Keratinocyte (primary cell): ENCODE results near the gene CDH1. TPM values are rescaled to one million over a fixed set of nuclear protein-coding genes. Genes with fewer than 3 reads are reported as not detected.

ENCODE experiments used
- DNase-seq: peaks from one replicate; pipeline ENCODE4 v3.0.0-alpha.2; 2011; ENCODE audit warnings: low read depth, missing footprints, low spot score
- FAIRE-seq: peaks from 2 replicates; lab custom pipeline; 2011; peaks lifted over from hg19 to GRCh38; lab: Jason Lieb, UNC
- H2AFZ ChIP-seq: 2 replicates; pipeline ENCODE4 v1.6.0; 2012; ENCODE audit warnings: low read length, control low read depth, inconsistent platforms; ENCODE audit not compliant: control insufficient read depth
- H3K27ac ChIP-seq: 2 replicates; pipeline ENCODE4 v1.5.1; 2011; ENCODE audit warnings: low read length; ENCODE audit not compliant: control insufficient read depth, insufficient read depth
- H3K27me3 ChIP-seq: 3 replicates; pipeline ENCODE4 v1.6.0; 2011; ENCODE audit warnings: low read length; ENCODE audit not compliant: control insufficient read depth, insufficient read depth; ENCODE audit errors: extremely low read depth
- H3K36me3 ChIP-seq, 2 experiments: 2 replicates in 1 of 2; 3 replicates in 1 of 2; pipeline ENCODE4 v1.5.1; 2011; ENCODE audit warnings: low read length in 2 of 2, mild to moderate bottlenecking in 1 of 2; ENCODE audit not compliant: control insufficient read depth in 2 of 2, insufficient read depth in 2 of 2; ENCODE audit errors: extremely low read depth in 1 of 2
- H3K4me1 ChIP-seq: 3 replicates; pipeline ENCODE4 v1.5.1; 2011; ENCODE audit warnings: low read length; ENCODE audit not compliant: control insufficient read depth, insufficient read depth; ENCODE audit errors: extremely low read depth
- H3K4me2 ChIP-seq: 3 replicates; pipeline ENCODE4 v1.6.0; 2011; ENCODE audit warnings: low read depth, low read length; ENCODE audit not compliant: control insufficient read depth, insufficient read depth; ENCODE audit errors: extremely low read depth
- H3K4me3 ChIP-seq, 3 experiments: fragments of 200-600 bp in 1 of 3; sonication (generic) in 1 of 3; 2 replicates in 2 of 3; 3 replicates in 1 of 3; pipeline ENCODE4 v1.5.1; 2011 to 2016; ENCODE audit warnings: low read length in 3 of 3, mild to moderate bottlenecking in 3 of 3, control low read depth in 2 of 3, inconsistent platforms in 1 of 3, low read depth in 1 of 3, mixed read lengths in 1 of 3, mixed run types in 1 of 3, moderate library complexity in 1 of 3; ENCODE audit not compliant: control insufficient read depth in 2 of 3, insufficient read depth in 2 of 3; ENCODE audit errors: extremely low read depth in 1 of 3
- H3K79me2 ChIP-seq: 2 replicates; pipeline ENCODE4 v1.6.0; 2012; ENCODE audit warnings: low read length; ENCODE audit not compliant: control insufficient read depth, insufficient read depth
- H3K9ac ChIP-seq: 3 replicates; pipeline ENCODE4 v1.6.0; 2011; ENCODE audit warnings: low read length; ENCODE audit not compliant: control insufficient read depth, insufficient read depth; ENCODE audit errors: extremely low read depth
- H3K9me1 ChIP-seq: 3 replicates; pipeline ENCODE4 v1.6.0; 2011; ENCODE audit warnings: low read length; ENCODE audit not compliant: control insufficient read depth, insufficient read depth; ENCODE audit errors: extremely low read depth
- H3K9me3 ChIP-seq: 2 replicates; pipeline ENCODE4 v1.5.1; 2012; ENCODE audit warnings: low read depth, low read length; ENCODE audit not compliant: control insufficient read depth
- H4K20me1 ChIP-seq: 3 replicates; pipeline ENCODE4 v1.6.0; 2011; ENCODE audit warnings: low read length; ENCODE audit not compliant: control insufficient read depth, insufficient read depth; ENCODE audit errors: extremely low read depth
- EZH2 ChIP-seq: IDR thresholded peaks from one replicate; pipeline ENCODE4 v1.6.1; 2012; ENCODE audit warnings: inconsistent platforms, mild to moderate bottlenecking, low read length, moderate library complexity
- dilution Hi-C: fragments of 300-500 bp; cut with MboI; formaldehyde crosslinking; loops from one replicate; pipeline ENCODE4 v1.7.0; 2020; ENCODE audit warnings: low sequenced_read_pairs; ENCODE audit not compliant: extremely low pct_ligation_motif_present
- polyA plus RNA-seq, 5 experiments: library from polyadenylated mRNA; depleted of rRNA in 3 of 5; stranded (reverse) in 3 of 5; stranded (forward) in 1 of 5; unstranded in 1 of 5; fragments of >200 nt; gene quantifications; 1 replicate in 1 of 5; 2 replicates in 3 of 5; 3 replicates in 1 of 5; pipeline versions ENCODE4 v1.2.1 to v1.2.3, GENCODE V29; 2011 to 2012; ENCODE audit warnings: missing spikeins in 2 of 5, low read depth in 1 of 5, low replicate concordance in 1 of 5
- TF ChIP-seq, protein P1 (sequence below), 3 experiments: IDR thresholded peaks in 1 of 3; conservative IDR thresholded peaks in 1 of 3; optimal IDR thresholded peaks in 1 of 3; 2 replicates in 2 of 3; 3 replicates in 1 of 3; pipeline versions ENCODE3 to v1.5.1; 2011; ENCODE audit warnings: low read length in 3 of 3, mild to moderate bottlenecking in 3 of 3, moderate library complexity in 2 of 3, control low read depth in 1 of 3, inconsistent platforms in 1 of 3; ENCODE audit not compliant: insufficient read depth in 2 of 3; ENCODE audit errors: extremely low read depth in 1 of 3

Gene CDH1
- polyA plus RNA-seq, 1 donor (not counting 4 experiments of a cell fraction or from before 2014, with no cell fraction given), result 247 TPM

DNA sequence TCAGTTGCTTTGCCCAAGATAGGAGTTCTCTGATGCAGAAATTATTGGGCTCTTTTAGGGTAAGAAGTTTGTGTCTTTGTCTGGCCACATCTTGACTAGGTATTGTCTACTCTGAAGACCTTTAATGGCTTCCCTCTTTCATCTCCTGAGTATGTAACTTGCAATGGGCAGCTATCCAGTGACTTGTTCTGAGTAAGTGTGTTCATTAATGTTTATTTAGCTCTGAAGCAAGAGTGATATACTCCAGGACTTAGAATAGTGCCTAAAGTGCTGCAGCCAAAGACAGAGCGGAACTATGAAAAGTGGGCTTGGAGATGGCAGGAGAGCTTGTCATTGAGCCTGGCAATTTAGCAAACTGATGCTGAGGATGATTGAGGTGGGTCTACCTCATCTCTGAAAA lies 97.5 kb downstream of the CDH1 start:
- DNase-seq (no peak), FAIRE-seq (no peak)
- Histone ChIP-seq H3K9me1 (no peaks in the 10 kb centered on the region), H3K4me1 (no peaks in the 10 kb centered on the region), H4K20me1 (no peaks in the 10 kb centered on the region), H3K4me3 (no peak overlapping the region), H3K27ac (no peak overlapping the region), H3K9ac (no peak overlapping the region), H3K9me3 (no peaks in the 10 kb centered on the region), H2AFZ (no peak overlapping the region), H3K79me2 (no peaks in the 10 kb centered on the region), H3K36me3 (peaks cover 29 to 32% of the 10 kb centered on the region in 2 experiments), H3K27me3 (no peaks in the 10 kb centered on the region), H3K4me2 (no peak overlapping the region)
- dilution Hi-C loops, result no loop called here
- no peak for TF ChIP-seq EZH2
- TF ChIP-seq, protein P1, sequence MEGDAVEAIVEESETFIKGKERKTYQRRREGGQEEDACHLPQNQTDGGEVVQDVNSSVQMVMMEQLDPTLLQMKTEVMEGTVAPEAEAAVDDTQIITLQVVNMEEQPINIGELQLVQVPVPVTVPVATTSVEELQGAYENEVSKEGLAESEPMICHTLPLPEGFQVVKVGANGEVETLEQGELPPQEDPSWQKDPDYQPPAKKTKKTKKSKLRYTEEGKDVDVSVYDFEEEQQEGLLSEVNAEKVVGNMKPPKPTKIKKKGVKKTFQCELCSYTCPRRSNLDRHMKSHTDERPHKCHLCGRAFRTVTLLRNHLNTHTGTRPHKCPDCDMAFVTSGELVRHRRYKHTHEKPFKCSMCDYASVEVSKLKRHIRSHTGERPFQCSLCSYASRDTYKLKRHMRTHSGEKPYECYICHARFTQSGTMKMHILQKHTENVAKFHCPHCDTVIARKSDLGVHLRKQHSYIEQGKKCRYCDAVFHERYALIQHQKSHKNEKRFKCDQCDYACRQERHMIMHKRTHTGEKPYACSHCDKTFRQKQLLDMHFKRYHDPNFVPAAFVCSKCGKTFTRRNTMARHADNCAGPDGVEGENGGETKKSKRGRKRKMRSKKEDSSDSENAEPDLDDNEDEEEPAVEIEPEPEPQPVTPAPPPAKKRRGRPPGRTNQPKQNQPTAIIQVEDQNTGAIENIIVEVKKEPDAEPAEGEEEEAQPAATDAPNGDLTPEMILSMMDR (optimal IDR thresholded peaks at IDR 0.05 in 1 of 3, IDR thresholded peaks at IDR 0.05 in 1 of 3, conservative IDR thresholded peaks at IDR 0.05 in 1 of 3; ENCODE audit: extremely low read depth in 1 of 3, insufficient read depth in 2 of 3, low read length in 3 of 3), result no peak

DNA sequence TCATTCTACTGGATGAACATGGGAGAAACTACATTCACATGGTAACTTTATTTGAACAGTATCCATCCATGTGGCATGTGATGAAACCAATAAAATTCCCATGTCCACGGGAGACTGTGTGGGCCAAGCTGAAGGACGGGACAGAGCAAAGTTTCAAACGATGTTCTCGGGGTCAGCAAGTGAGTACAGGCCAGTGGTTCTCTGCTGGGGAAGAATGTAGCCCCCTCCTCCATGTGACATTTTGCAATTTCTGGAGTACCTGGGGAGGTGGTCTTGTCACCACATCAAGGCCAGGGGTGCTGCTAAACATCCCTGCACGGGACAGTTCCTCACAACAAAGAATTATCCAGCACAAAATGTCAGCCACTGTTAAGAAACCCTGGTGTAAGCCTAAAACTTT lies 98.9 kb downstream of the CDH1 start:
- Histone ChIP-seq H3K4me2 (no peak overlapping the region), H3K27ac (no peak overlapping the region), H3K9me1 (no peaks in the 10 kb centered on the region), H3K4me1 (no peaks in the 10 kb centered on the region), H3K4me3 (no peak overlapping the region), H3K9ac (no peak overlapping the region), H3K79me2 (no peaks in the 10 kb centered on the region), H3K9me3 (no peaks in the 10 kb centered on the region), H4K20me1 (no peaks in the 10 kb centered on the region), H2AFZ (no peak overlapping the region), H3K36me3 (peaks cover 22 to 24% of the 10 kb centered on the region in 2 experiments), H3K27me3 (no peaks in the 10 kb centered on the region)
- DNase-seq, result no peak
- dilution Hi-C loops, result no loop called here
- TF ChIP-seq, protein P1 (optimal IDR thresholded peaks at IDR 0.05 in 1 of 3, IDR thresholded peaks at IDR 0.05 in 1 of 3, conservative IDR thresholded peaks at IDR 0.05 in 1 of 3; ENCODE audit: extremely low read depth in 1 of 3, insufficient read depth in 2 of 3, low read length in 3 of 3), result no peak
- TF ChIP-seq EZH2, result no peak
- no peak for FAIRE-seq
